Central memory CD8-positive, alpha-beta T cell (primary cell): ENCODE results near the gene TSR2.
A peak's percentile ranks its signal among the peaks of the same experiment; 100 is the strongest.

ENCODE experiments used
- ATAC-seq: fragments of 150-1000 bp; cut with Tn5 transposase; replicated peaks from 2 replicates; pipeline ENCODE4 v1.10.0; 2022; ENCODE audit warnings: mild to moderate bottlenecking, moderate FRiP score, moderate number of reproducible peaks; ENCODE audit not compliant: poor library complexity, severe bottlenecking; ENCODE audit errors: extremely low read depth
- DNase-seq, 2 donors: peaks; one replicate each; pipeline ENCODE4 v3.0.0; 2021; ENCODE audit warnings: low spot score in 2 of 2
- H3K27ac Mint-ChIP-seq: one replicate; pipeline ENCODE4 v1.8.0; 2022; ENCODE audit warnings: low read depth, mild to moderate bottlenecking, moderate library complexity, mixed read lengths
- H3K27me3 Mint-ChIP-seq: one replicate; pipeline ENCODE4 v1.8.0; 2022; ENCODE audit warnings: mixed read lengths
- H3K36me3 Mint-ChIP-seq: one replicate; pipeline ENCODE4 v1.8.0; 2022; ENCODE audit warnings: mild to moderate bottlenecking, moderate library complexity, mixed read lengths; ENCODE audit not compliant: insufficient read depth
- H3K4me1 Mint-ChIP-seq: one replicate; pipeline ENCODE4 v1.8.0; 2022; ENCODE audit warnings: mixed read lengths
- H3K4me3 Mint-ChIP-seq: one replicate; pipeline ENCODE4 v1.8.0; 2022; ENCODE audit warnings: mild to moderate bottlenecking, moderate library complexity, mixed read lengths
- H3K9me3 Mint-ChIP-seq: one replicate; pipeline ENCODE4 v1.8.0; 2022; ENCODE audit warnings: mixed read lengths

TSR2 gene

DNA sequence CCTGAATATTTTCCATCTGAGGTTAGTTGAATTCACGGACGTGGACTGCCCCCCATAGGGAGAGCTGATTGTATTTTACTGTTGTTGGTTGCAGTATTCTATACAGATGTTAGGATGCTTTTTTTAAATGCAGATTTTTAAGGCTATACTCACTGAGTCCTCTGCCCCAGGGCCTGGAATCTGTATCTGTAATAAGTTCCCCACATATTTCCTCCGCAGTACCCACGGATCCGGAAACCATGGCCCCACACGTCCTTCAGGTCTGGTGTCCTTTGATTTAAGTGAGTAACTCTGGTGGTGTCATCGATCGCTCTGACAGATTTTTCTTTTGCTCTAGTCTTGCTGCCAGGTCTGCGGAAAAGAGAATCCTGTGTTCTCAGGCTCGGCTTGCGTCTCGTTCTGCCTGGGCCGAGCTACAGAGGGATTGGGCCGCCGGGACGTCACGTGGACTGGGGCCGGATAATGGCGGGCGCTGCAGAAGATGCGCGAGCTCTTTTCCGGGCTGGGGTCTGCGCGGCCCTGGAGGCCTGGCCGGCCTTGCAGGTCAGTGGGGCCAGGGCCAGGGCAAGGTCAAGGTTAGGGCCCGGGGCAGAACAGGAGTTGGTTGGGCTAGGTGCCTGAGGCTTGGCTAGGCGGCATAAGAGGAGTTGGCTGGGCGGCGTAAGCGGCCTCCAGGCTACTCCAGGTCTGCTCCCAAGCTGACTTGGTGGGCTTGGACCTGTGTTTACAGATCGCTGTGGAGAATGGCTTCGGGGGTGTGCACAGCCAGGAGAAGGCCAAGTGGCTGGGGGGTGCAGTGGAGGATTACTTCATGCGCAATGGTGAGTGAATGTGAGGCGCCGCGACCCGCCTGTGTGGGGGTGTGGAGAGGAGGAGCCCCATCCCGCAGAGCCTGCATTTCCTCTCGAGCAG lies at the start of gene TSR2:
Gene TSR2 (plus strand): TSS at position 445 of the 912 bp plus-strand sequence. CDS start 18 bp downstream, at position 463.
- ATAC-seq: peak; percentile 97
- peak within 1 kb of the TSS; percentile 97 for H3K4me3 Mint-ChIP-seq
- H3K9me3 Mint-ChIP-seq: no peaks in the 10 kb centered on the region
- peak; percentile 32 to 62 for DNase-seq
- peaks cover 30% of the 10 kb centered on the region for H3K36me3 Mint-ChIP-seq
- peak within 1 kb of the TSS; percentile 96 for H3K27ac Mint-ChIP-seq
- no peaks in the 10 kb centered on the region for H3K27me3 Mint-ChIP-seq
- H3K4me1 Mint-ChIP-seq: peaks cover 42% of the 10 kb centered on the region

- H3K9me3 Mint-ChIP-seq: no peaks in the 10 kb centered on the region
- H3K36me3 Mint-ChIP-seq: no peaks in the 10 kb centered on the region
- H3K4me1 Mint-ChIP-seq: no peaks in the 10 kb centered on the region
- DNase-seq: no peak
- no peak for ATAC-seq
- no peak overlapping the region for H3K27ac Mint-ChIP-seq
- H3K27me3 Mint-ChIP-seq: peaks cover 9% of the 10 kb centered on the region
- H3K4me3 Mint-ChIP-seq: no peak overlapping the region
Measured at GRCh38 chrX:54397113-54397512, 43.1 kb upstream of the TSR2 start.

- Mint-ChIP-seq H3K36me3 (peaks cover 4% of the 10 kb centered on the region), H3K9me3 (no peaks in the 10 kb centered on the region), H3K4me3 (no peak overlapping the region), H3K27me3 (peaks cover 37% of the 10 kb centered on the region), H3K27ac (no peak overlapping the region), H3K4me1 (peaks cover 7% of the 10 kb centered on the region)
- ATAC-seq: no peak
- no peak for DNase-seq
Measured at GRCh38 chrX:54407266-54407665, 32.9 kb upstream of the TSR2 start.

GRCh38 chrX:54411732-54412131 lies 28.5 kb upstream of the TSR2 start:
- H3K4me1 Mint-ChIP-seq: peaks cover 15% of the 10 kb centered on the region
- H3K27me3 Mint-ChIP-seq: peaks cover 22% of the 10 kb centered on the region
- H3K4me3 Mint-ChIP-seq: no peak overlapping the region
- no peaks in the 10 kb centered on the region for H3K9me3 Mint-ChIP-seq
- ATAC-seq: no peak
- H3K27ac Mint-ChIP-seq: no peak overlapping the region
- peaks cover 6% of the 10 kb centered on the region for H3K36me3 Mint-ChIP-seq
- DNase-seq: no peak

DNA sequence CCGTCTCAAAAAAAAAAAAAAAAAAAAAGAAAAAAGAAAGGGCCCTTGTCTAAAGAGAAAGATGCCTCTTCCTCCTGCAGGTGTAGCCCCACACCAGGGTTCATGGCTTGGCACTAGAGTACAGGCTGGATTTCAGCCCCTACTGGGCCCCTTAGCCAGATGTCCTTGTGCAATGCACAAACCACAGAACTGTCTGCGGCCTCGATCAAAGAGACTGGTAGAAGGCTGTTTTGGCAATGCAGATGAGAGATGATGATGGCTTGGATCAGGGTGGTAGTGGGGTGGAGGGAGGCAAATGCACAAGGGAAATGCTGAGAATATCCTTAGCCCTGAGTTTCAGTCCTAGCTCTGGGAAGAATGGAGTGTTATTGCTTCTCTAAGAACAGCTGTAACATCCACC lies 26.5 kb upstream of the TSR2 start:
- Mint-ChIP-seq H3K27ac (no peak overlapping the region), H3K9me3 (no peaks in the 10 kb centered on the region), H3K4me1 (peaks cover 14% of the 10 kb centered on the region), H3K36me3 (peaks cover 2% of the 10 kb centered on the region), H3K27me3 (peaks cover 27% of the 10 kb centered on the region), H3K4me3 (no peak overlapping the region)
- no peak for ATAC-seq
- DNase-seq: no peak

GRCh38 chrX:54415534-54416350 lies 24.5 kb upstream of the TSR2 start:
- Mint-ChIP-seq H3K4me1 (peaks cover 8% of the 10 kb centered on the region), H3K27me3 (peaks cover 47% of the 10 kb centered on the region), H3K36me3 (peaks cover 2% of the 10 kb centered on the region), H3K4me3 (no peak overlapping the region), H3K27ac (no peak overlapping the region), H3K9me3 (no peaks in the 10 kb centered on the region)
- ATAC-seq: no peak
- no peak for DNase-seq

DNA sequence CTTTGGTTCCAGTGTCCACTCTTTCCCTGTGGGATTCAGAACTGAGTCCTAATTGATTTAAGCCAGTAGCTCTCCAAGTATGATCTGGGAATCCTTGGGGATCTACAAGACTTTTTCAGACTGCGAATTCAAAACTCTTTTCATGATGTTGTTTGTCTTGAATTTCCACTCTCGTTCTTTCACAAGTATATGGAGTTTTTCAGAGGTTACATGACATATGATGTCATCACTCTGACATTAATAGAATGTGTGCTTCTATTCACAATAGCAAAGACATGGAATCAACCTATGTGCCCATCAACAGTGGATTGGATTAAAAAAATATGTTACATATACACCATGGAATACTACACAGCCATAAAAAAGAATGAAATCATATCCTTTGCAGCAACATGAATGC lies 23.2 kb upstream of the TSR2 start:
- H3K27me3 Mint-ChIP-seq: peaks cover 50% of the 10 kb centered on the region
- DNase-seq (no peak), ATAC-seq (no peak)
- H3K4me3 Mint-ChIP-seq: no peak overlapping the region
- no peaks in the 10 kb centered on the region for H3K9me3 Mint-ChIP-seq
- peaks cover 2% of the 10 kb centered on the region for H3K36me3 Mint-ChIP-seq
- no peak overlapping the region for H3K27ac Mint-ChIP-seq
- H3K4me1 Mint-ChIP-seq: peaks cover 8% of the 10 kb centered on the region

DNA sequence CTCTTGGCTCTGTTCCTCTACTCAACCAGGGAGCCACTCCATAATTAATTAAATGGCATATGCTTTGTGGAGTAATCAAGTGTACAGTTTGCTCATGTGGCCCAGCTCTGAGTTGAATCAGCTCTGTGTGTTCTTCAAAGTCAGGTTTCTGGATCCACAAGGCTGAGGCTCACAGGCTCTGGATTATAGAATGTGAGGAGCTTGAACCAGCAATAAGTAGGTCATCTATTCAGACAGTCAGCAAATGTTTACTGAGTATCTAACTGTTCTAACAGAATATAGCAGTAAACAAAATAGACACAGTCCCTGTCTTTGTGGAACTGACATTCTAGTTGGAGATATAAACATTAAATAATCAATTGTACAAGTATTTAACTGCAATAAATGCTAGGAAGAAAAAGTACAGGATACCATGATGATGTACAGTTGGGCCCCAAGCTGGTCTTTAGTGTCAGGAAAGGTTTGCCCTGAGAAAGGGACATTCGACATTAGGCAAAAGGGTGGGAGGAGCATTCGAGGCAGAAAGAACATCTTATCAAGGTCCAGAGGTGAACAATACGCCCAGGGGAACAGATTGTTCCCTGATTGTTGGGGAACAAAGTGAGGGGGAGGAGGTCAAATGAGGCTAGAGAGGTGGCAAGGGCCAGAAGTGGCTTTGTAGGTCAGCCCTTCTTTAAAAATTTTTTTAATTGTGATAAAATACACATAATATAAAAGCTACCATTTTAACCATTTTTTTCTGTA lies 20.5 kb upstream of the TSR2 start:
- Mint-ChIP-seq H3K36me3 (no peaks in the 10 kb centered on the region), H3K4me3 (no peak overlapping the region), H3K4me1 (peaks cover 8% of the 10 kb centered on the region), H3K27ac (no peak overlapping the region), H3K9me3 (no peaks in the 10 kb centered on the region), H3K27me3 (peaks cover 40% of the 10 kb centered on the region)
- ATAC-seq: no peak
- DNase-seq: no peak

GRCh38 chrX:54422168-54422567 lies 18.0 kb upstream of the TSR2 start:
- DNase-seq (no peak), ATAC-seq (no peak)
- Mint-ChIP-seq H3K27me3 (peaks cover 34% of the 10 kb centered on the region), H3K27ac (no peak overlapping the region), H3K4me1 (no peaks in the 10 kb centered on the region), H3K36me3 (no peaks in the 10 kb centered on the region), H3K9me3 (no peaks in the 10 kb centered on the region), H3K4me3 (no peak overlapping the region)

DNA sequence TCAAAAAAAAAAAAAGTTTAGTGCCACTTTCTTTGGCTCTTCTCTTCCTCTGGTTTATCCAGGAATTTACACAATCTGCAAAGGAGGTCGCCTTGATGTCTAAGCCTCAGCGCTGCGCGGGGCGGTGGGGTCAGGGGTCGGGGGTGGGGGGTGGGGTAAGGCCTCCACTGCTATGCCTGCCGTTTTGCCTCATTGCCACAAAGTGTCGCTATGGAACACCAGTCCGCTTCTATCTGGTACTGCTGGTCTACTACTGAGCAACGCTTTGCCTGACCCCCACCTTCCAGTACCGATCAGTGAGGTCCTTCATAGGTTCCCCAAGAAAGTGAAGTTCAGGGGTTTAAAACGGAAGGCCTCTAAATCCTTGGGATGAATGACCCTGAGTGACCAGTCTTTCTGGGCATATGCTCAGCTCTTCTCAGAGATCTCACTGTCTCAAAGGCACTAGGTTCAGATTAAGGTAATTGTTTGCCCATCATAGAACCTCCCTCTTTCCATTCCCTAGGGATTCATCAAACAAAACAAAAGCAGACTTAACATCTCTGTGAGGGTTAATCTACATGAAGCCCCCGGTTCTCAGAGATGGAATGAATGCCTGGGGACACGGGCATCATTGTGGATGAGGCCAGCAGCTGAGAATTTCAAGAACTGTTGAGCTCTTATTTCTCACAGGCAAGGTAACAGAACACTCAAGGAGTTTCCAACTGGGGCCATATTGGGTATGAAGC lies 16.9 kb upstream of the TSR2 start:
- Mint-ChIP-seq H3K4me3 (no peak overlapping the region), H3K9me3 (no peaks in the 10 kb centered on the region), H3K27ac (no peak overlapping the region), H3K36me3 (no peaks in the 10 kb centered on the region), H3K4me1 (no peaks in the 10 kb centered on the region), H3K27me3 (peaks cover 28% of the 10 kb centered on the region)
- DNase-seq: no peak
- ATAC-seq: no peak

DNA sequence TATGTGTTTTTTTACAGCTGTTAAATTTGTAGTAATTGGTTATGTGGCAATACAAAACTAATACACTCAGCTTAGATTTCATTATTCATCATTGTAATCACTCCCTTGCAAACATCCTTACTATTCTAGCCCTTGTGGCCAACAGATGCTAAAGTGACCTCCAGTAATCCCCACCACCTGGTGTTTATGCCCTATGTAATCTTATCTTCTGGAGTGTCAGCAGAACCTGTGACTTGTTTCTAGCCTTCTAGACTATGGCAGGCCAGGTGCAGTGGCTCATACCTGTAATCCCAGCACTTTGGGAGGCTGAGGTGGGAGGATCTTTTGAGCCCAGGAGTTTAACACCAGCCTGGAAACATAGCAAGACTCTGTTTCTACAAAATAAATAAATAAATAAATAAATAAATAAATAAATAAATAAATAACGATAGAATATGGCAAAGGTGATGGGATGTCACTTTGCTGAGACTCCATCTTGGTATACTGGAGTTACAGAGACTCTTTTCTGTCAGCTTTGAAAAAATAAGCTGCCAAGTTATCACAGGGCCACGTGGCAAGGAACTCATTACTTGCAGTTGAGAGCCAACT lies 12.3 kb upstream of the TSR2 start:
- Mint-ChIP-seq H3K4me3 (no peak overlapping the region), H3K36me3 (no peaks in the 10 kb centered on the region), H3K9me3 (no peaks in the 10 kb centered on the region), H3K27me3 (peaks cover 10% of the 10 kb centered on the region), H3K4me1 (no peaks in the 10 kb centered on the region), H3K27ac (no peak overlapping the region)
- ATAC-seq (no peak), DNase-seq (no peak)
